ENCODE measurements around the gene RLF. TPM values are rescaled to one million over a fixed set of nuclear protein-coding genes. Genes with fewer than 3 reads are reported as not detected.
"Not testable (repeated sequence)": the region's sequence is repeated elsewhere in the genome, so short reads cannot be mapped to it uniquely, and the experiment has no call there.

The RLF gene
- total RNA-seq, 1 donor from 2014 or later, result 12.1 TPM

- H3K4me3 ChIP-seq (ENCODE audit: low read depth, low read length), result no peak overlapping the region
- TF ChIP-seq CTCF (conservative IDR thresholded peaks at IDR 0.05; ENCODE audit: low read depth, low read length), result no peak
- no peak for DNase-seq (ENCODE audit: low read depth)
Observed at GRCh38 chr1:40210511-40211204, 49.5 kb downstream of the RLF start.

- TF ChIP-seq CTCF (conservative IDR thresholded peaks at IDR 0.05; ENCODE audit: low read depth, low read length), result no peak
- no peak for DNase-seq (ENCODE audit: low read depth)
- H3K4me3 ChIP-seq (ENCODE audit: low read depth, low read length), result no peak overlapping the region
Observed at GRCh38 chr1:40218333-40218732, 57.1 kb downstream of the RLF start.

GRCh38 chr1:40221471-40221905 lies 60.3 kb downstream of the RLF start:
- not testable (repeated sequence) for DNase-seq (ENCODE audit: low read depth); H3K4me3 ChIP-seq (ENCODE audit: low read depth, low read length)

- no peak for TF ChIP-seq CTCF (conservative IDR thresholded peaks at IDR 0.05; ENCODE audit: low read depth, low read length)
- no peak for DNase-seq (ENCODE audit: low read depth)
- no peak overlapping the region for H3K4me3 ChIP-seq (ENCODE audit: low read depth, low read length)
Observed at GRCh38 chr1:40221977-40222772, 61.0 kb downstream of the RLF start.

GRCh38 chr1:40224040-40224439 lies 62.9 kb downstream of the RLF start:
- no peak for DNase-seq (ENCODE audit: low read depth)
- TF ChIP-seq CTCF (conservative IDR thresholded peaks at IDR 0.05; ENCODE audit: low read depth, low read length), result no peak
- H3K4me3 ChIP-seq (ENCODE audit: low read depth, low read length), result no peak overlapping the region

GRCh38 chr1:40226192-40226591 lies 65.0 kb downstream of the RLF start:
- DNase-seq (ENCODE audit: low read depth), result no peak
- no peak overlapping the region for H3K4me3 ChIP-seq (ENCODE audit: low read depth, low read length)
- TF ChIP-seq CTCF (conservative IDR thresholded peaks at IDR 0.05; ENCODE audit: low read depth, low read length), result no peak

GRCh38 chr1:40232444-40232843 lies 71.3 kb downstream of the RLF start:
- no peak overlapping the region for H3K4me3 ChIP-seq (ENCODE audit: low read depth, low read length)
- no peak for TF ChIP-seq CTCF (conservative IDR thresholded peaks at IDR 0.05; ENCODE audit: low read depth, low read length)
- no peak for DNase-seq (ENCODE audit: low read depth)

All from epithelial cell of proximal tubule (primary cell).